ENCODE data around the gene C3orf20.

DNA sequence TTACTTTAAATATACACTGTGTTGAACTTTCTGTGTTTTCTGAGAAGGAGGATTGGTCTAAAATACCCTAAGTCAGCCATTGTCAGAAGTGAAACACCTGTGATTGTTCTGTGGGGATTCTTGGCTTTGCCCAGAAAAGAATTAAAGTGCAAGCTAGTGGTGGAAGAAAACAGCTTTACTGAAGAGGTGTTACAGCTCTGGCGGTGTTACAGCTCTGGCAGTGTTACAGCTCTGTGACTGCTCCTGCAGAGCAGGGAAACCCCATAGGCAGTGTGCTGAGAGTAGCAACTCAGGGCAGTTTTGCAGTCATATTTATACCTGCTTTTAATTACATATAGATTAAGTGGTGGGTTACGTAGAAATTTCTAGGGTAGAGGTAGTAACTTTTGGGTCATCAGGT is 66.6 kb downstream of the C3orf20 start:
- TF ChIP-seq POLR2AphosphoS5 (IDR thresholded peaks at IDR 0.05): no peak
- TF ChIP-seq CTCF (IDR thresholded peaks at IDR 0.05): no peak

Data from sigmoid colon (tissue), 4 donors.